ENCODE measurements around the gene GPHN. TPM values are rescaled to one million over a fixed set of nuclear protein-coding genes. Genes with fewer than 3 reads are reported as not detected.

Gene GPHN
- total and polyA plus RNA-seq, 2 of the 4 experiments (the other 2 are of a cell fraction) = 8.0 to 8.1 TPM

DNA sequence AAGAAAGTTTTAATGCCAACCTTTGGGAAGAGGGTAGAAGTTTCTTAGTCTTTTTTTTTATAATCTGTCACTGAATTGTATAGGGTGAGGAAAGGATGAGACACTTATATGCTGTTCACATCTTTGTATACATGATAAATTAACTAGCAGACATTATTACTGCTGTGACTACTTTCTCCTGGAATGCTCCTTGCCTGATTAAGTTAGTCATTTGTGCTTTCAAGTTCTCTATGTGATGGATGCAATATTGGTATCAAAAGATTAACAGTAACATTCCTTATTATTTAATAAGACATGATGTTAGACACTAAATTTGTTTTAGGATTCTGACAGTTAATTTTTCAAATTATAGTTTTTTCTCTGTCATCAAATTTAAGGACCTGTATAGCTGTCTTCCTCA lies 457.9 kb downstream of the GPHN start:
- no peak overlapping the region for H3K14ac ChIP-seq (replicated peaks; ENCODE audit: low read depth, low read length)
- no peaks in the 10 kb centered on the region for H3K27me3 ChIP-seq (ENCODE audit: control insufficient read depth, insufficient read depth, low read length)
- no TSS peak for BruUV-seq (replicated peaks)
- H3K79me1 ChIP-seq (ENCODE audit: low read depth in 1 of 2, low read length in 2 of 2) = no peaks in the 10 kb centered on the region
- no peak overlapping the region for H2BK5ac ChIP-seq (ENCODE audit: low read depth, low read length, poor library complexity, severe bottlenecking)
- no peak overlapping the region for H3K4me2 ChIP-seq (ENCODE audit: low read depth, low read length)
- ChIA-PET POLR2A (ENCODE audit: unreplicated experiment) (no interaction called here), CTCF (no interaction called here)
- no peaks in the 10 kb centered on the region for H3K4me1 ChIP-seq (ENCODE audit: control insufficient read depth, insufficient read depth, low read length)
- TF ChIP-seq, protein P1, sequence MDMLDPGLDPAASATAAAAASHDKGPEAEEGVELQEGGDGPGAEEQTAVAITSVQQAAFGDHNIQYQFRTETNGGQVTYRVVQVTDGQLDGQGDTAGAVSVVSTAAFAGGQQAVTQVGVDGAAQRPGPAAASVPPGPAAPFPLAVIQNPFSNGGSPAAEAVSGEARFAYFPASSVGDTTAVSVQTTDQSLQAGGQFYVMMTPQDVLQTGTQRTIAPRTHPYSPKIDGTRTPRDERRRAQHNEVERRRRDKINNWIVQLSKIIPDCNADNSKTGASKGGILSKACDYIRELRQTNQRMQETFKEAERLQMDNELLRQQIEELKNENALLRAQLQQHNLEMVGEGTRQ (IDR thresholded peaks at IDR 0.05; ENCODE audit: low read depth, low read length) = no peak
- 0 out of 2 replicates have a peak, but pooled peaks have one; percentile 6 for TF ChIP-seq FOS (IDR thresholded peaks at IDR 0.05; ENCODE audit: low read depth, low read length)
- no peak overlapping the region for H3K18ac ChIP-seq (ENCODE audit: low read depth, low read length)
- no peak overlapping the region for H3K9ac ChIP-seq (ENCODE audit: low read depth, low read length)
- no peak overlapping the region for H2AK5ac ChIP-seq (ENCODE audit: low read depth, low read length)
- H3K4me3 ChIP-seq (ENCODE audit: insufficient read depth, low read depth, low read length) = no peak overlapping the region
- H4K91ac ChIP-seq (ENCODE audit: insufficient read depth, low read depth, low read length) = no peak overlapping the region
- H3K36me3 ChIP-seq (ENCODE audit: control insufficient read depth, insufficient read depth, low read length) = no peaks in the 10 kb centered on the region
- no peak overlapping the region for H3K23ac ChIP-seq (ENCODE audit: low read depth, low read length)
- H3K27ac ChIP-seq (ENCODE audit: insufficient read depth, low read length) = no peak overlapping the region
- no peak overlapping the region for H2BK120ac ChIP-seq (ENCODE audit: low read depth, low read length)
- H2BK20ac ChIP-seq (ENCODE audit: low read depth, low read length) = no peak overlapping the region
- peak; percentile 43 for DNase-seq
- in situ Hi-C loops (cut with MboI; ENCODE audit: low sequenced_read_pairs) = no loop called here
- peak; percentile 37 for ATAC-seq (ENCODE audit: low read depth)
- H2AFZ ChIP-seq (replicated peaks; ENCODE audit: low read length, poor library complexity) = no peak overlapping the region
- H3K9me3 ChIP-seq (ENCODE audit: control insufficient read depth, insufficient read depth, low read length) = no peaks in the 10 kb centered on the region
- H3K4ac ChIP-seq (ENCODE audit: low read depth, low read length) = no peak overlapping the region
- H3K56ac ChIP-seq (ENCODE audit: extremely low read depth, insufficient read depth, low read length) = no peak overlapping the region
- intact Hi-C loops (cut with micrococcal nuclease) = no loop called here
- no peaks in the 10 kb centered on the region for H4K20me1 ChIP-seq (ENCODE audit: insufficient read depth, low read length)
- no peak overlapping the region for H2AK9ac ChIP-seq (replicated peaks; ENCODE audit: low read depth, low read length, poor library complexity)
- no peak overlapping the region for H2BK15ac ChIP-seq (ENCODE audit: low read depth, low read length)
- H4K5ac ChIP-seq (ENCODE audit: low read depth, low read length) = no peak overlapping the region
- dilution Hi-C loops (cut with HindIII; ENCODE audit: low sequenced_read_pairs, unreplicated experiment) = no loop called here
- no peak overlapping the region for H4K8ac ChIP-seq (ENCODE audit: low read depth in 2 of 2, low read length in 2 of 2)
- H3K9me1 ChIP-seq (ENCODE audit: insufficient read depth, low read length) = no peaks in the 10 kb centered on the region
